Measurements from ENCODE around the gene ARMC6.
A peak's percentile ranks its signal among the peaks of the same experiment; 100 is the strongest.

ARMC6 gene

DNA sequence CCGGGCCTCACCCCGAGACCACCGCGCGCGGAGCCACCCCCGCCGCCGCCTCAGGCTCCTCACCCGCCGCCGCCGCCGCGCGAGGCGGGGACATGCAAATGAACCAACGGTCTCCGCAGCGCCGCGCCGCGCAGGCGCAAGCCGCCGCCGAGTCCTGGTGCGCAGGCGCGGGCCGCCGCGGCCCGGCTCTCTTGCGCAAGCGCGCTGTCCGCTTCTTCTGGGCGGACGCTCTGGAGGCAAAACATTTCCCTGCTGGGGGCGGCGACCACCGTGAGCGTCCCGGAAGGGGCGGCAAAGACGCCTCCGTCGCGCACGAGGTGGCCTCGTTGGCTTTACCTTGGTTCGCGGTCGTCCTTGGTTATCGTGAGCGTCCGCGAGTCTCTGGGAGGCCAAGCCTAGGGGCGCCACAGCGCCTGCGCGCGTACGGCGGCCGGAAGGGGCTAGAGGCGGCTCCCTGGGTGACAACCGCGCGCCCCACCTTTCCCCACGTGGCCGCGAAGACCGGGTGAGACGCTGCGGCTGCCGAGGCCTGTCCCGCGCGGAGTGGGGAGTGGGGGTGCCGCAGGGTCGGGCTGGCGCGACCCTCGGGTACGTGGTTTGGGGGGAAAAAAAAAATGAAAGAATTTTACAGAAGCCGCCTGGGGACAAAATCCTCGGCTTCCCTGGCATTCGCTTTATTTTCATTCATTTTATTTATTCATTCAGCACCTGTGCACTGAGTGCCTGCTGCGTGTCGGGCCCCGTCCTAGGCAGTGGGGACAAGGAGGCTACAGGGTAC lies at the start of gene ARMC6, which contains the start of gene SUGP2:
TSS of gene ARMC6 (plus strand) at position 178 of the 778 bp plus-strand sequence. CDS start 607 bp downstream, outside the sequence.
TSS of gene SUGP2 (minus strand) at position 92 of the 778 bp plus-strand sequence. CDS start 2,446 bp downstream, outside the sequence.
- peak; percentile 56 for DNase-seq

GRCh38 chr19:18984251-18984650 lies 49.2 kb upstream of the ARMC6 start:
- no peak for DNase-seq

GRCh38 chr19:18985257-18985656 lies 48.1 kb upstream of the ARMC6 start:
- no peak for DNase-seq

GRCh38 chr19:18987456-18987855 lies 45.9 kb upstream of the ARMC6 start:
- DNase-seq, result no peak

DNA sequence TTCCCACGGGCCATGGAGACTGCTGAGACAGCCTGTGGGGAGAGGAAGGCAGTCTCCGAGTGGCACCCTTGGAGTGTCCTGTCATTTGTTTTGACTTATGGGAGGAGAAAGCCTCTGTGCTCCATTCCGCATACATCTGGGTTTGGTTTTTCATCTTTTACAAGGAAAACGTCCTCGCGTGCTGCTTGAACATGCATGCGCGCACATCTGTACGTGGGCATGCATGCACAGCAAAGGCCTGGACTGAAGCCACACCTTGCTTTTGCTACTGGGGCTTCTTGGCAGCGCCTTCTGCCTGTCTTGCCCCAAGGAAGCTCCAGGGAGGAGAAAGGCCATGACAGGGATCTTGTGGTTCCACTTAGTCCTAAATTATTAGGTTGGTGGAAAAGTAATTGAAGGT lies 44.1 kb upstream of the ARMC6 start:
- no peak for DNase-seq

DNA sequence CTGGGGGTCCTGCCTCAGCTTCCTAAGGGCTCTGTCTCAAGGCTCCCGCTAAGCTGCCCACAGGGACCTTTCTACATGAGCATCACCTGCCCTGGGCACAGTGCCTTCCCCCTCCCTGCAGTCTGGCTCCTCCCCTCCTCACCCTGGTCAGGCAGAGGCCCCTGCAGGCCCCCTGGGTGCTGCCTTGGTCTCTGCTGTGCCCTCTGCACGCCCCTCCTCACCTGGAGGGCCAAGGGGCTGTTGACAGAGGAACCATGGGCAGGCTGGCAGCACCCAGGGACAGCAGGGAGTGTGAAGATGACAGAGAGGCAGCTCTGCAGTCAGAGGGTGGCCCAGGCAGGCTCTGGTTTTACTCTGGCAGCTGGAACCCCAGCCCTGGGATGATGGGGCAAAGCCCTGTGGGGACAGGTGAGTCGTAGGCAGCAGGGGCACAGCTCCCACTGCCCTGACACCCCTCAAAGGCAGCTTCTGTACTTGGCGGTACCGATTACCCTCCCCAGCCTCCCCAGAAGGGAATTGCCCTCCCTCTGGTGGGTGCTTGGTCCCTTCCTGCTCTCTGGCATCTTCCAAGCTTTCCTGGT lies 43.2 kb upstream of the ARMC6 start:
- DNase-seq, result no peak

GRCh38 chr19:18991006-18991405 lies 42.4 kb upstream of the ARMC6 start:
- DNase-seq, result no peak

DNA sequence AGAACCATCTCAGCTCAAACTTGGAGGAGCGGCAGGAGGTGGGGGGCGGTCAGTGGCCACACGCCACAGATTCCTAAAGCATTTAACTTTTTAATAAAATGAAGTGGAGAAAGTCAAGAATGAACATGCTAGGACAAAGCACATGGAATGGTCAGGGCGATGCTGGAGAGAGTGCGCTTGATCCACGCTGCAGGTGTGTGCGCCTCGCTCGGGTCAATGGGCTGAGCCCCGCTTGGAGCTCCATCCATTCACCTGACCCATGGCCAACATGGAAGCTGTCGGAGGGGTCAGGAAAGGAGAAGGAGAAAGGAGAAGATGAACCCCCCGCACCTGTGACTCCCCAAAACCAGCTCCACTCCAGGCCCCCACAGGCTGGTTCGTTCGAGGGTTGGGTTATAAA lies 41.9 kb upstream of the ARMC6 start:
- no peak for DNase-seq

DNA sequence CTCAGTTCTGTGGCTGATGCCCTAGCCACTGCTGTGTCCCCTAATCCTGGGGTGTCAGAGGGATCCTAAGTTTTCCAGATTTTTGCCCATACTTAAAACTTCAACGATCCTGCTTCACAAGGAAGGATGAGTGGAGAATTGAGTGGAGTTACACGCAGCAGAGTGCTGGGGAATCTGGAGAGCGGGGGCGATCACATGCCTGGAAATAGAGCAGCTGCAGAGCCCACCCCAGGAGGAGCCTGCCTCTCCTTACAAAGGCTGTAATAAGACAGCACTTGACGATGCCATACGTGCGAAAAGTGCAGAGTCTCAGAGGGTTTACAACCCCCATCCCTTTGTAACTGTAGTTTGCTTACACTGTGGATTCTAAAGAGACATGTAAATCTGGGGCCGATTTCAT lies 40.7 kb upstream of the ARMC6 start:
- DNase-seq, result no peak

- DNase-seq, result no peak
Observed at GRCh38 chr19:18993115-18993514, 40.3 kb upstream of the ARMC6 start.

DNA sequence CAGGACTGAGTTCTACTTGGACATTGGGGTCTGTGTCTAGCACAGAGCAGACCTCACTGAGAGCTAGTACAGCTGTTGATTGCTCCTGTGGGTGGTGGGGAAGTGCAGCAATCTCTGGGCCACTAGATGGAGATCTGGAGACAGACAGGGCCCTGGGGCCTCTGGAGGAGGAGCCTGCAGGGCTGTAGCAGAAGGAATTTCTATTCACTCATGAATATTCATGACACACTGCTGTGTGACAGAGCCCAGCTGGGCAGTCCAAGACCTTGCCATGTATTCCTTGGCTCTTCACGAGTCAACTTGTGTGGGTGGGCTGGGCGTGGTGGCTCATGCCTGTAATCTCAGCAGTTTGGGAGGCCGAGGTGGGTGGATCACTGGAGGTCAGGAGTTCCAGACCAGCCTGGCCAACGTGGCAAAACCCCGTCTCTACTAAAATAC lies 37.6 kb upstream of the ARMC6 start:
- no peak for DNase-seq

DNA sequence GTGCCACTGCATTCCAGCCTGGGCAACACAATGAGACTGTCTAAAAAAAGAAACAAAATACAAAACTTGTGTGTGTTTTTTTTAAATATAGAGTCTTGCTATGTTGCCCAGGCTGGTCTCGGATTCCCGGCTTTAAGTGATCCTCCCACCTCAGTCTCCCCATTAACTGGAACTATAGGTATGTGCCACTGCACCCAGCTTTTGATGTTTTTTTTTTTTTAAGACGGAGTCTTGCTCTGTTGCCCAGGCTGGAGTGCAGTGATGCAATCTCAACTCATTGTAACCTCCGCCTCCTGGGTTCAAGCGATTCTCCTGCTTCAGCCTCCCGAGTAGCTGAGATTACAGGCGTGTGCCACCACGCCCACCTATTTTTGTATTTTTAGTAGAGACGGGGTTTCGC lies 37.1 kb upstream of the ARMC6 start:
- no peak for DNase-seq

- no peak for DNase-seq
Observed at GRCh38 chr19:18996796-18997394, 36.5 kb upstream of the ARMC6 start.

DNA sequence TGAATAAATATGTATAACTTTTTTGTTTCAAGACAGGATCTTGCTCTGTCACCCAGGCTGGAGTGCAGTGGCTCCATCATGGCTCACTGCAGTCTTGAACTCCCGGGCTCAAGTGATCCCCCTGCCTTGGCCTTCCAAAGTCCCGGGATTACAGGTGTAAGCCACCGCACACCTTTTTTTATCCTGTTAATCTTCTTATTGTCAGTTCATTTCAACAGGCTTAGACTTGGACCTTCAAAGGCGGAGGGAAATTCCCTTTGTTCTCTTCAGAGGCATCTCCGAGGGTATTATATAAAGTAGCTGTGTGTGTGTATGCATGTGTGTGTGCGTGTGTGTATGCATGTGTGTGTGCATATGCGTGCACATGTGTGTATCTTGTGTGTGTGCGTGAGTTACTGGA lies 35.1 kb upstream of the ARMC6 start:
- no peak for DNase-seq

GRCh38 chr19:18999016-18999758 lies 34.2 kb upstream of the ARMC6 start:
- no peak for DNase-seq

DNA sequence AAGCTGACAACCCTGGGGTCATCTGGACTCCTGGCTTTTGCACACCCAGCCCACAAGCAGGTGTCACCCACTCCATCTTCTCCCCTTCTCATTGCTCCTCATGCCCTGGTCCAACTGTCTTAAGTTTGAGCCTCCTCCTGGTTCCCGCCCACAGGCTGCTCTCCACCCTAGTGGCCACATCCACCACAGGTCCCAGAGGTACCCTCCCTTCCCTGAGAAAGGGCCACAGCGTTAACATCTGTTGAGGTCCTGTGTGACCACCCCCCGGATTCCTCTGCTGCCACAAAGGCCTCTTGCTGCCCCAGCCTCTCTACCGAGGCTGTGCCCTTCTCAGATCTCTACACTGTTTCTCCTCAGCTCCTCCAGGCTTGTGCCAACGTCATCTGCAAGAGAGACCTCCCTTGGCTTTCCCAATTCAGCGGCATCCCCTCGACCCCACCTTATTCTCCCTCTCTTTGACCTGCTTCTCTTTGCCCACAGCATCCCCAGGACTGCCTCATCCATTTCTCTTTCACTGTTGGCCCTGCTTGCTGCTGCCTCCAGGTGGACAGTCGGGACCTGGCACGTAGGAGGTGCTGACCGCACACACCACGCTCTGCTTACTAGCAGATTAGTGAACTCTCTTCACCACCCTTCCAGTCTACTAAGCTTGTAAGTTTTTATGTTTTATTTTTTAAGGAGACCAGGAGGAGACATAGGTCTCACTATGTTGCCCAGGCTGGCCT lies 33.3 kb upstream of the ARMC6 start:
- no peak for DNase-seq

DNA sequence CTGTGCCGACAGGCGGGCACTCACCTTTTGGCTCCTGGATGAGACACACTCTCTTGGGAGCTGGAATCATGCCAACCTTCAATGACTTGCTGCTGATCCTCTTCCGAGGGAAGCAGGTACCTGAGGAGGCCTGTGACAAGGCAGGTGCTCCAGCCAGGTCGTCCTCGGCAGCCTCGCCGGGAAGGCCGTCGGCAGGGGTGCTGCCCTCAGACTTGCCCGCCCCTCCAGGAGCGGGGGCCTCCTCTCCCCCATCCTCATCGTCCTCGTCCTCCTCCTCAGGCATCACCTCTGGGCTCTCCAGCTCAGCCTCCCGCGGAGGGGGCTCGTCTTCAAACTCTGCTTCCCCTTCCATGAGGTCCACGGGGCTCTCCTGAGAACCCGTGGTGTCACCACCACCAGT lies 29.3 kb upstream of the ARMC6 start:
- DNase-seq, result no peak

- DNase-seq, result no peak
Observed at GRCh38 chr19:19006213-19006612, 27.2 kb upstream of the ARMC6 start.

DNA sequence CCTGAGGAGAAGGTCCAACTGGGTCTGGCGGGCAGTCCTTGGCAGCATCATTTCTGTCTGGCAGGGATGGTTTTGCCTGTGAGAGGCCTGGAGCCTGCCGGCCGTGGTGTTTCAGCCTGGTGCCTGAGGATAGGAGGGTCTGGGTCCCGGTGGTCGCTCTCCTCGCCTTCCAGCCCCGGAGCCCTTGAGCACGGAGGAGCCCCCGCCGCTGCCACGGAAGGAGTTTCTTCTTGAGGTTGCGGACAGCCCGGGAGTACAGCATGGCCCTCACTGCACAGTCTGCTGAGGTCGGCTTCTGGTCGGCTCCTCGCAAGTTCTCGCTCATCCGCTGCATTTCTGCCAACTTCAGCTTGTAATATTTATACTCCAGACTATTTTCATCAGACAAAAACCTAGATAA lies 23.5 kb upstream of the ARMC6 start:
- no peak for DNase-seq

GRCh38 chr19:19010551-19010950 lies 22.9 kb upstream of the ARMC6 start:
- DNase-seq, result no peak

DNA sequence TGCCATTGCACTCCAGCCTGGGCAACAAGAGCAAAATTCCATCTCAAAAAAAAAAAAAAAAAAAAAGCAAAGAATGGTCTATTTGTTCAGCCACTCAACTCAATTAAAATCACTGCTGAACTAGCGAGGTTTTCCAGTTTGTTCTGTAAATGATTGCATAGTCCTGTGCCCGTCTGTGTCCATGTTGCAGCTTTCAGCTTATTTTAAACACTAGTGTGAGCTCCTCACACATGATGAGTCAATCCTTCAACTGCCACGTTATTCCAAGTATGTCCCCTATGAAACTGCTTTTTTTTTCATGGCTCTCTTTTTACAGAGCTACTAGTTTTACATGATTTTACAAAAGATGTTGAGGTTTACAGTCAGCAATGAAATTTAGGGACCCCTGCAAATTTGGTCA lies 12.3 kb upstream of the ARMC6 start:
- DNase-seq, result no peak

DNA sequence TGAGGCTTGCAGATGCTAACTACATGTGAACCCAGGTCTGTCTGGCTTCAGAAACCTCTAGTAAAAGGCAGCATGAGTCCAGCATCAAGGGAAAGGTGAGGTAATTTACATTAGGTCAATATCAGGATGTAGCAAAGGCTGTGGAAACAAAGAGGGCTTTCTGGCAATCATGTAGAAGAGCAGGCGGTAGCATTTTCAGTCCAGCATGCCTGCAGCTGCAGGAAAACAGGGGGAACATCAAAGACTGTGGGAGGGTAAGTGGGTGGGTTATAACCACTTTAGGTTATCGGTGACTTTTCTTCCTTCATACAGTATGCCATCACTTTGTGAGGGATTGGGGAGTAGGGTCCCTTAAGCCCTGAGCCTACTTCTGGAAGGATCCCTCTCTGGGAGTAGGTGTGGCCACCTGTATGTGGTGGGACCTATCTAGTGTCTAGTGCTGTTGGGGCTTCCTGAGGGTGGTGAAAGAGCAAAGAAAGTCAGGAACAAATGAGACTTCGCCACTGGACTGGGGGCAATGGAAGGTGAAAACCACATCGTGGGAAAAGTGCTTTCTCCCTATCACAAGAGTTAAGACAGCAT lies 10.9 kb upstream of the ARMC6 start:
- DNase-seq, result no peak
